Measurements from ENCODE around the gene FIG4. TPM values are rescaled to one million over a fixed set of nuclear protein-coding genes. Genes with fewer than 3 reads are reported as not detected.
"Not testable (repeated sequence)": the region's sequence is repeated elsewhere in the genome, so short reads cannot be mapped to it uniquely, and the experiment has no call there.

Gene FIG4
- total RNA-seq, 1 experiment from 2014 or later, result 15.7 TPM

- DNase-seq (ENCODE audit: low read depth, low spot score); BruUV-seq (replicated peaks); H3K9ac ChIP-seq (ENCODE audit: low read length); POLR2A ChIA-PET; RAD21 ChIA-PET (ENCODE audit: low non-redundant PET in 1 of 2, low total read pairs in 2 of 2, uncharacterized antibody in 2 of 2, unreplicated experiment in 2 of 2); ATAC-seq; CTCF ChIA-PET; H4K20me1 ChIP-seq (ENCODE audit: insufficient read depth); H3K9me2 ChIP-seq (ENCODE audit: insufficient read depth); H2AFZ ChIP-seq (ENCODE audit: low read depth, low read length, poor library complexity, severe bottlenecking); H3K4me1 ChIP-seq (ENCODE audit: control insufficient read depth in 1 of 2, insufficient read depth in 2 of 2, low read length in 2 of 2); H3K36me3 ChIP-seq (ENCODE audit: control insufficient read depth in 1 of 2, insufficient read depth in 2 of 2, low read length in 2 of 2); H3K27me3 ChIP-seq (ENCODE audit: insufficient read depth, low read length); H3K79me2 ChIP-seq (ENCODE audit: insufficient read depth, low read length); H3K4me3 ChIP-seq (replicated peaks in 1 of 2; ENCODE audit: low read depth in 1 of 2, low read length in 2 of 2); intact Hi-C loops (cut with micrococcal nuclease); H3K27ac ChIP-seq (ENCODE audit: low read depth, low read length); H3K9me3 ChIP-seq (ENCODE audit: control insufficient read depth in 1 of 2, insufficient read depth in 1 of 2, low read depth in 1 of 2, low read length in 2 of 2); H3K4me2 ChIP-seq (ENCODE audit: low read length): not testable (repeated sequence)
These were observed 178.4 kb downstream of the FIG4 start for GRCh38 chr6:109869398-109870088.

GRCh38 chr6:109870089-109870410 lies 179.0 kb downstream of the FIG4 start:
- Histone ChIP-seq H3K79me2 (ENCODE audit: insufficient read depth, low read length) (no peaks in the 10 kb centered on the region), H3K4me1 (ENCODE audit: control insufficient read depth in 1 of 2, insufficient read depth in 2 of 2, low read length in 2 of 2) (no peaks in the 10 kb centered on the region), H3K27me3 (ENCODE audit: insufficient read depth, low read length) (no peaks in the 10 kb centered on the region), H2AFZ (ENCODE audit: low read depth, low read length, poor library complexity, severe bottlenecking) (no peak overlapping the region), H4K20me1 (ENCODE audit: insufficient read depth) (no peaks in the 10 kb centered on the region), H3K36me3 (ENCODE audit: control insufficient read depth in 1 of 2, insufficient read depth in 2 of 2, low read length in 2 of 2) (no peaks in the 10 kb centered on the region), H3K9me2 (ENCODE audit: insufficient read depth) (no peaks in the 10 kb centered on the region), H3K4me2 (ENCODE audit: low read length) (no peak overlapping the region), H3K27ac (ENCODE audit: low read depth, low read length) (no peak overlapping the region), H3K9ac (ENCODE audit: low read length) (no peak overlapping the region), H3K4me3 (replicated peaks in 1 of 2; ENCODE audit: low read depth in 1 of 2, low read length in 2 of 2) (no peak overlapping the region), H3K9me3 (ENCODE audit: control insufficient read depth in 1 of 2, insufficient read depth in 1 of 2, low read depth in 1 of 2, low read length in 2 of 2) (no peaks in the 10 kb centered on the region)
- no peak for TF ChIP-seq SP1 (IDR thresholded peaks at IDR 0.05; ENCODE audit: low read depth)
- TF ChIP-seq CBX3 (IDR thresholded peaks at IDR 0.05; ENCODE audit: low read depth), result no peak
- no peak for TF ChIP-seq CTCF (IDR thresholded peaks at IDR 0.05 in 2 of 3, conservative IDR thresholded peaks at IDR 0.05 in 1 of 3; ENCODE audit: borderline replicate concordance in 1 of 3, insufficient read depth in 1 of 3, low read depth in 2 of 3, low read length in 2 of 3)
- no peak for TF ChIP-seq REST (IDR thresholded peaks at IDR 0.05; ENCODE audit: low read depth)
- no peak for TF ChIP-seq FOSL1 (IDR thresholded peaks at IDR 0.05; ENCODE audit: low read depth)
- no peak for TF ChIP-seq SIN3A (IDR thresholded peaks at IDR 0.05; ENCODE audit: low read depth)
- no peak for TF ChIP-seq ELF1 (IDR thresholded peaks at IDR 0.05; ENCODE audit: borderline replicate concordance, low read depth)
- TF ChIP-seq EZH2phosphoT487 (IDR thresholded peaks at IDR 0.05; ENCODE audit: borderline replicate concordance), result no peak
- TF ChIP-seq ATF3 (IDR thresholded peaks at IDR 0.05), result no peak
- no peak for TF ChIP-seq POLR2A (IDR thresholded peaks at IDR 0.05; ENCODE audit: borderline replicate concordance, extremely low read depth, insufficient read depth, insufficient read length)
- no peak for TF ChIP-seq MAX (IDR thresholded peaks at IDR 0.05)
- no peak for TF ChIP-seq JUND (IDR thresholded peaks at IDR 0.05)
- TF ChIP-seq EGR1 (IDR thresholded peaks at IDR 0.05; ENCODE audit: low read depth), result no peak
- TF ChIP-seq SRF (IDR thresholded peaks at IDR 0.05; ENCODE audit: low read depth), result no peak
- TF ChIP-seq ZNF274 (IDR thresholded peaks at IDR 0.05; ENCODE audit: low read depth, low read length), result no peak
- no peak for DNase-seq (ENCODE audit: low read depth, low spot score)
- no peak for ATAC-seq
- no TSS peak for BruUV-seq (replicated peaks)
- ChIA-PET POLR2A (no interaction called here), CTCF (interaction anchor here (0.5 kb wide), 1 partner anchor 355 kb away, joined by 3 read pairs; no protein-coding TSS in a partner anchor), RAD21 (ENCODE audit: low non-redundant PET in 1 of 2, low total read pairs in 2 of 2, uncharacterized antibody in 2 of 2, unreplicated experiment in 2 of 2) (no interaction called here)
- intact Hi-C loops (cut with micrococcal nuclease), result no loop called here

Data from HCT116 (cell line).